Measurements from ENCODE around the gene TUFT1.

Gene TUFT1, protein sequence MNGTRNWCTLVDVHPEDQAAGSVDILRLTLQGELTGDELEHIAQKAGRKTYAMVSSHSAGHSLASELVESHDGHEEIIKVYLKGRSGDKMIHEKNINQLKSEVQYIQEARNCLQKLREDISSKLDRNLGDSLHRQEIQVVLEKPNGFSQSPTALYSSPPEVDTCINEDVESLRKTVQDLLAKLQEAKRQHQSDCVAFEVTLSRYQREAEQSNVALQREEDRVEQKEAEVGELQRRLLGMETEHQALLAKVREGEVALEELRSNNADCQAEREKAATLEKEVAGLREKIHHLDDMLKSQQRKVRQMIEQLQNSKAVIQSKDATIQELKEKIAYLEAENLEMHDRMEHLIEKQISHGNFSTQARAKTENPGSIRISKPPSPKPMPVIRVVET

DNA sequence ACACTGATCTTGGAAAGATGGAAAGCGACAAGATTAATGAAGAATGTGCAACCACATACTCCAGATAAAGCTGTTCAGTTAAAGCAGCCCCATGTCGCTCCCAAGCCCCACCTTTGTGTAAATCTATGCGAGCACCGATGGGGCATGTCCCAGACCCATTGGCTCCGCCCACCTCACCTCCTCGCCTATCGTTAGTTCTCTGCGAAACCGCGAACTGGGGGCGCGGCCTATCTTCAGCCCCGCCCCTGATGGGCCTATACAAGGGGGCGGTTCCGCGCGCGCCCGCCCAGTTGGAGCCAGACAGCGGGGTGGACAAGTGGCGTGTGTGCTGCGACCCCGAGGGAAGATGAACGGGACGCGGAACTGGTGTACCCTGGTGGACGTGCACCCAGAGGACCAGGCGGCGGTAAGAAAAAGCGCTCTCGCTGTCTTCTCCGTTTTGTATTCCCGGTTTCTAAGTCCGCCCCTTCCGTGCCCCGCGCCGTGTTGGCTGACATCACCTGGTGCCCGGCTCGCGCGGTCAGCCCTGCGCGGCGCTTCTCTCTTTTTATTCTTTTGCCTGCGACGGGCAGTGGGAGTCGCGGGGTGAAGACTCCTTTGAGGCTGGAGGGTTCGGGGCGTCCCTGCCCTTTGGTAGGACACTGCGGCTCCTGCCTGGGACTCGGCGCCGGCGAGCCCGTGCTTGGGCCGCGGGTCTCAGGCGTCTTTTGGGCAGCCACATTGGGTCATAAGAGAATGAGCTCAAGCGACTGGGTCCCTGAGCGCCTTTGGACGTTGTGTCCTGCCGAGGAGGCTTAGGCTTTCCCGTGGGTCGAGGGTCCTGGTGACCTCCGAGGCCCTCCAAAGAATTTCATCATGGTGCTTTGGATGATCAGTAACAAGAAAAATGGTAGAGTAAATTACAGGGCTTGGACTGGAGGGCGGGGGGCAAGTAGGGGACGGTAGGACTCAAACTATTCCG lies at the start of gene TUFT1:
Gene TUFT1 (plus strand): TSS at position 289 of the 961 bp plus-strand sequence. CDS start 58 bp downstream, at position 347.
- DNase-seq: peak; percentile 71 to 92 (median 80)

DNA sequence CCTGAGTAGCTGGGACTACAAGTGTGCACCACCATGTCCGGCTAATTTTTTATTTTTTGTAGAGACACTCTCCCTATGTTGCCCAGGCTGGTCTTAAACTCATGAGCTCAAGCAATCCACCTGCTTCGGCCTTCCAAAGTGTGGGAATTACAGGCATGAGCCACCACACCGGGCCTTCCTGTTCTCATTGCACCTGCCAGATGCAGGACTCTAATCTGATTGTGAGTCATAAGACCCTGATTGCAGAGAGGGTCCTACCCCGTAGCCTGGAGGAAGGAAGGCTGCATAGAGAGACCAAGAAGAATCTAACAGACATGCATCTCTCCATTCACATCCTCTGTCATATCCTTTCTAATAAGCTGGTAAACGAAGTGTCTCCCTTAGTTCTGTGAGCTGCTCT lies 48.5 kb upstream of the TUFT1 start:
- DNase-seq: no peak

GRCh38 chr1:151492120-151492519 lies 48.0 kb upstream of the TUFT1 start:
- DNase-seq: no peak

- DNase-seq: no peak
Measured at GRCh38 chr1:151493042-151493441, 47.1 kb upstream of the TUFT1 start.

DNA sequence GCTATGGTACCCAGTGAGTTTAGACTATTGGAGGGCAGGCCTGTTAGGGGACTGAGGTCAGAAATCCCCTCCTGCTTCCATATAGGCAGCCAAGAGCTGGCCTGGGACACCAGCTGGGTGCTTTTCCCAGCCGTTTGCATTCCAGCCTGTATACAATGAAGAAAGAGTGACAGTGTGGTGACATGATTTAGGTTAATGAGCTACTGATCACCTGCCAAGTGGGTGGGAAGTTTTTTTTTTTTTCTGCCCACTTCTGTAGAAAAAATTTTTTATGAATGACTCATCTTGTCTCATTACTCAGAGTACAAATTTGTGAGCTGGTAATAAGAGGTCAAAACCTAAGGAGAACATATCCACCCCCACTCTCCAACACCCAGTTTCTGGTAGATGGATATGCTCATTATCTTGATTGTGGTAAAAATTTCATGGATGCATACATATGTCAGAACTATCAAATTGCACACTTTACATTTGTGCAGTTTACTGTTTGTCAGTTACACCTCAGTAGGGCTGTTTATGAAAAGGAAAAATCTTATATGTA lies 45.3 kb upstream of the TUFT1 start:
- DNase-seq: no peak

DNA sequence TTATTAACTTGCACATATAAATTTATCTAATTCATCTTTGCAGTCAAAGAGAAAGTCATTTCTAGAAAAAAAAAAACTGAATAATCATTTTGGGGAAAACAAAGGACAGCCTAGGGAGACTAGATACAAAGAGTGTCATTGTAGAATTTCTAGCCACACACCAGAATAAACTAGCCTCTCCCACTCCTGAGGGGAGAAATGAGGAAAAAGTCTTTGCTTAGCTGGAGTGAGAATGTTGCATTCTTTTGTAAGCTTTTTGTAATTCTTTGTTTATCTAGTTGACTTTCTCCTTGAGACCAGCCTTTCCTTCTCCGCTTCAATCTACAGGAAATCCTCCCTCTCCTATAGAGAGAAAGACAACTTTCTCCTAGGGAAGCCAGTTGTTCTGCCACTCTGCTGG lies 44.8 kb upstream of the TUFT1 start:
- no peak for DNase-seq

GRCh38 chr1:151499365-151499764 lies 40.7 kb upstream of the TUFT1 start:
- no peak for DNase-seq

DNA sequence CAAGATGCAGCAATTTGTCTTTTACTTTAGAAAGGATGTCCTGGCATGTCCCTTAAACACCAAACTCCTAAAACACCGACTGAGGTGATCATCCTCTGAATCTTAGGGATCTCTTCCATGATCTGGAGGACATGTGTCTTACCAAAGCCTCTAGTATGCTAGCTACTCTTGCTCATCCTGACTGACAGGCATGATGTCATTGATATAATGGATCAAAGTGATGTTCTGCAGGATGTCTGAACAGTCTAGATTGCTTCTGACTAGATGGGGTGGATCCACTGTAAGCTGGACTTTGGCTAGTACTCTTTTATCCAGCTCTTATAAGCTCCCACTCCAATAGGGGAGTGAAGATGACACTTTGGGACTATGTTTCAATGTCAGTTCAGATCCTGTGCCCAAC lies 40.2 kb upstream of the TUFT1 start:
- DNase-seq: no peak

DNA sequence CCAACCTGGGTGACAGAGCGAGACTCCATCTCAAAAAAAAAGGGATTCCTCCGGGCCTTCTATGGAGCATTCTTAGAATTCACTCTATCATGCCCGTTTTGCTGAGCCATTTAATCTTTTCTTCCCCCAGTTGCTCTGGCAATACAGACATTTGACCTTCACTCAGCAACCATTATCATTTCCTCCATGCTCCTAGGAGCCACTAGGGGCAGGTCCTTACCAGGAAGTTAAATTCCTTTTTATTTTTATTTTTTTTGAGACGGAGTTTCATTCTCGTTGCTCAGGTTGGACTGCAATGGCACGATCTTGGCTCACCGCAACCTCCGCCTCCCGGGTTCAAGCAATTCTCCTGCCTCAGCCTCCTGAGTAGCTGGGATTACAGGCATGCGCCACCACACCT lies 38.6 kb upstream of the TUFT1 start:
- DNase-seq: no peak

DNA sequence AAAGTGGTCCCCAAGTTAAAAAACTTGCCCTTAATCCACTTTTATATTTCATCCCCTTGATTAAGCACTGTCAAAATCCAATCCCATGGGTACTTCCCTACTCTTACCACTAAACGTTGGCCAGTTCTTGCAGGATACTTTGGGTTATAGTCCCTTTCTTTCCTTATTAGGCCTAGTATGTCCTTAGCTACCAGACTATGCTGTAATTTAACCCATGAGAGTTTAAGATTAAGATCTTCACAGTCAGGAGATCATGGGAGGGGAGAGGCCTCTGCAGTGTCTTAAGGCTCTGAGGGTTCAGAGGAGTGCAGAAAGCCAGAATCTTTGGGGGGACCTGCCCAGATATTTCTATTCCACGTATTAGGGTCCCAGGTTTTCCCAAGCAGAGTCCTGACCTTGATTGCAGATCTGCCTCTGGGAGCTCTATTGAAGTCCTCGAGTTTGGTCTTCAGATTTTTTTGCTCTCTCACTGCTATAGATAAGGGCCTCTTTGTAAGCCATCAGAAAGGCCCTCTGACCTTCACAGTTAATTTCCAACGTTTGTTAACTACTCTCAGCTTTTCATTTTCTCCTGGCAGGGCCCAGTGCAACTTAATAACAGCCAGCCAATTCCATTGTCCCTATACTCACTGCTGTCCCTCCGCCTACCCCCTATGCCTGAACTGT lies 37.9 kb upstream of the TUFT1 start:
- DNase-seq: no peak

- DNase-seq: no peak
Measured at GRCh38 chr1:151502859-151503780, 37.0 kb upstream of the TUFT1 start.

DNA sequence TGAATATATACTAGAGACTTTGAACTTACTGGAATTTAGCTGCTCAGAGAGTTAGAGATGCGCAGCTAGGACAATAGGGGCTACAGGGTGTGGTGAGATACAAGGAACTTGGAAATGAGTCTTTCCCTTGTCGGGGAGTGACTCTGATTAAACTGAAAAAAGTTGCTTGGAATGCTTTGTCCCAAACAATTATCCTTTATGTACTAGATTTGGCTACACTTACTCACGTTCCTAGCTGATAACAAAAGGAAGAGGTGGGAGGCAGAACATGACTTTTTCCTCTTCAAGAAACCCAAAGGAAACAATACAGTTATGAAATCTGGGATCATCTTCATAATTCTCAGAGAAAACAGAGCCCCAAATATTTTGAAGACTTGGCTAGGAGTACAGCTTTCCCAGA lies 35.9 kb upstream of the TUFT1 start:
- no peak for DNase-seq

GRCh38 chr1:151504759-151505158 lies 35.4 kb upstream of the TUFT1 start:
- no peak for DNase-seq

- DNase-seq: no peak
Measured at GRCh38 chr1:151508833-151509232, 31.3 kb upstream of the TUFT1 start.

DNA sequence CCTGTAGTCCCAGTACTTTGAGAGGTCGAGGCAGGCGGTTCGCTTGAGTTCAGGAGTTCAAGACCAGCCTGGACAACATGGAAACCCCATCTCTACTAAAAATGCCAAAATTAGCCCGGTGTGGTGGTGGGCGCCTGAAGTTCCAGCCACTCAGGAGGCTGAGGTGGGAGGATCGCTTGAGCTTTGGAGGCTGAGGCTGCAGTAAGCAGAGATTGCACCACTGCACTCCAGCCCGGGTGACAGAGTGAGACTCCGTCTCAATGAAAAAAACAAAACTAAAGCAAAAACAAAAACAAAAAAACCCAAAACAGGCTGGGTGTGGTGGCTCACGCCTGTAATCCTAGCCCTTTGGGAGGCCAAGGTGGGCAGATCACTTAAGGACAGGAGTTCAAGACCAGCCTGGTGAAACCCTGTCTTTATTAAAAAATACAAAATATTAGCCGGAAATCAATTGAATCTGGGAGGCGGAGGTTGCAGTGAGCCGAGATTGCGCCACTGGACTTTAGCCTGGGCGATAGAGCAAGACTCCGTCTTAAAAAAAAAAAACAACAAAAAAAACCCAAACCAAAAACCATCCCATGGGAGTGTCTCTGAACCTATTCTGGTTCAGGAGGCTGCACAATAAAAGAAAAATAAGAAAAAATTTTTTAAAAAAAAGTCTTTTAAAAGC lies 30.6 kb upstream of the TUFT1 start:
- DNase-seq: no peak

DNA sequence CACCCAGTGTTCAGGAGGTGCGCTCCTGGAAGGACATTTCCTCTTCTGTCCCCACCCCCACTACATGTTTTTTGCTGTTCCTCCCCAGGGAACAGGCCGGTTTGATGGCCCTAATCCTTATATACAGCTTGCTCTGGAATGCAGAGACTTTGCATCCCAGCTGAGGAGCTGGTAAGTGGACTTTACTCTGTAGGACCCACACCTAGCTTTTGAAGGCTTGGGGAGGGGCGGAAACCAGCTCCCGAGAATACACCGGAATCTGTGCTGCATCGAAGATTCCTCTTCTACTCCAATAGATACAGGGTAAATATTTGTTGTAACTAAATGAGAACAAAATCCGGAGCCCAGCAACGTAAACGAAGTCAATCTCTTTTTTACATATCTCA lies 30.1 kb upstream of the TUFT1 start:
- no peak for DNase-seq

DNA sequence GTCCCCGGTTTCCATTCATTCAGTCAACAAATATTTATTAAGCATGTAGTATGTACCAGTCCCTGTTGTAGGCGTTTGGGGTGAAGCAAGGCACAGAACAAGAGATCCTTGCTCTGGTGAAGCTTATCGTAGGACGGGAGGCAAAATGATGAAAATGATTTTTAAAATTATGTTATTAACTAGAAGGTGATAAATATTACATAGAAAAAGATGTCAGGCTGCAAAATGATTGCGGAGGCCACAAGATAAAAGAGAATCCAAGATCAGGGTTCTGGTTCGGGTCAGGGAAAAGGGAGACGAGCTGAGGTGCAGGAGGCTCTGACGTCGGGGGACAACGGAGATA lies 29.5 kb upstream of the TUFT1 start:
- no peak for DNase-seq

DNA sequence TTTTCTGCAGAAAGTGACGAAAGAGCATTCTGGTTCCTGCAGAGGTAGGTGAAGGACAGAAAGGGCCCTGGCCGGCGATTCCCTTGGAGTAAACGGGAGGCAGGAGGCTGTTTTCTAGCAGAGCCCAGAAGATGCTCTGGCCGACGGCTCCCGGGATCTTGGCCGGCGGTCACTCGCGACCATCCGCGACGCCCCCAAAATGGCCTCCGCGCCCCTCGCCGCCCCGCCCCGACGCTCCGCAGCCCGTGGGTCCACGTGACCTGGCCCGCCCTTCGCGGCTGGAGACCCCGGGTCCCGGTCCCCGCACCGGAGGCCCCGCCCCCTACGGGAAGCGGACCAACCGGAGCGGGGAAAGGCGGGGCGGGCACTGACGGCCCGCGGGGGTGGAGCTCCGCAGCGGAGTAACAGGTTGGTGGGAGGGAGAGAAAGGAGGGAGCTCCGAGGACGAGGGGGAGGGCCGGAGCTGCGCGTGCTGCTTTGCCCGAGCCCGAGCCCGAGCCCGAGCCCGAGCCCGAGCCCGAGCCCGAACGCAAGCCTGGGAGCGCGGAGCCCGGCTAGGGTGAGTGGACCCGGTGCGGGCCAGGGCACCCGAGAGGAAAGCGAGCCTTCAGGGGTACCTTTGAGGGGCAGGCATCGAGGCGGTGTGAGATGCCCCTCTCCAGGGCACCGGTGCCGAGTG lies 29.0 kb upstream of the TUFT1 start, which contains the start of gene CGN:
Gene CGN (plus strand): TSS at position 431 of the 679 bp plus-strand sequence. CDS start 7,133 bp downstream, outside the sequence.
- peak; percentile 32 to 85 (median 57) for DNase-seq

DNA sequence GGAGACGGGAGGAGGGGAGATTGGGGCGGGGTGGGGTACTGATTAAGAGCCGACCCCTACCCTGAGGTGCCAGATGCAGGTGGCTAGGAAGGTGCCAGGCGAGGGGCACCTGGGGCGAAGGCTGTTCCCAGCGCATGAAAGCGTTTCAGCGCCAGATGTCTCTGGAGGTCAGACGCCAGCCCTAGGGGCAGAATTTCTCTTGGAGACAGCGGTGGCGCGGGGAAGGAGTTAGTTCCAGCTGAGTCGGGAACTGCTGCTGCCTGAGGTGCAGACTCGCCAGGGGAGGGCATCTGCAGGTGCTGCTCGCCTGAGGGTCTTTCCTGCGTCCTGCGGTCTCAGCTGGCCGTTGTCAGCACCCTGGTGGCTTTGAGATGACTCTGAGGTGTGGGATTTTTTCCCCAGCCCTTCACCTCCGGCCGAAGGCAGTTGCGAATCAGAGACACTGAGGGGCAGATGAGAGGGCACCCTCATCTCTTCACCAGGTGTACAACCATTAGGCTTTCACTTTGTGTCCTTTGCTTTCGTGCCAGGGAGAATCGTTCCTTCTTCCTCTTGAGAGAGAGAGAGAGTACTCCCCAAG lies 28.4 kb upstream of the TUFT1 start:
- peak in 1 of 4 experiments; percentile 24 for DNase-seq

- no peak for DNase-seq
Measured at GRCh38 chr1:151512326-151512725, 27.8 kb upstream of the TUFT1 start.

Data from activated naive CD4-positive, alpha-beta T cell (primary cell).